ENCODE measurements around the gene RRP12.
A peak's percentile ranks its signal among the peaks of the same experiment; 100 is the strongest.

Gene RRP12

DNA sequence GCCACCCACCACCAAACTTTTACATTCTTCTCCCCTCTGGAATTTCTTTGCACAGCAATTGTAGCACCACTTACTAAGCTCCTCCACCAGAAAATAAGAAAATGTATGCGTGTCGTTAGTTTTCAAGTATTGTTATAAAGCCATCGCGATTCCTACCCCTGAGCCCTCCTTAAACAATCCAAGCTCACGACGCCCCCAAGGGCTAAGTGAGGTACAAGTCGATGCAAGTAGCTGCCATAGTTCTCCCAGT, 67.9 kb downstream of the RRP12 start:
- no peak overlapping the region for H2BK12ac ChIP-seq (ENCODE audit: low read length)
- H3K27me3 ChIP-seq (ENCODE audit: insufficient read depth, low read length): no peaks in the 10 kb centered on the region
- no peak for DNase-seq
- H4K91ac ChIP-seq (ENCODE audit: low read depth, low read length): peak overlapping the region; percentile 34
- peak overlapping the region; percentile 67 for H3K9ac ChIP-seq (ENCODE audit: low read length)
- H2AFZ ChIP-seq (ENCODE audit: insufficient read depth, low read length, poor library complexity): peak overlapping the region; percentile 50
- H3K4me2 ChIP-seq (ENCODE audit: low read length): peak overlapping the region; percentile 82
- H3K9me3 ChIP-seq (ENCODE audit: insufficient read depth, low read depth, low read length): no peaks in the 10 kb centered on the region
- peak overlapping the region; percentile 83 for H4K12ac ChIP-seq (ENCODE audit: low read depth, low read length)
- H2BK5ac ChIP-seq (ENCODE audit: low read depth, low read length, poor library complexity): no peak overlapping the region
- peaks cover 3 to 16% of the 10 kb centered on the region in 2 experiments for H3K4me1 ChIP-seq (ENCODE audit: control insufficient read depth in 1 of 2, insufficient read depth in 2 of 2, low read length in 2 of 2)
- peaks cover 2% of the 10 kb centered on the region for H3K79me2 ChIP-seq (ENCODE audit: control insufficient read depth, insufficient read depth, low read length, poor library complexity)
- peak overlapping the region; percentile 69 for H3K18ac ChIP-seq (ENCODE audit: low read length)
- peaks cover 15% of the 10 kb centered on the region for H3K79me1 ChIP-seq (ENCODE audit: low read length)
- WGBS (ENCODE audit: extremely low coverage, insufficient coverage, insufficient read length): no CpG with 5 or more reads among the region's 7 CpGs
- H3K23ac ChIP-seq (ENCODE audit: low read length): no peak overlapping the region
- peak overlapping the region; percentile 93 for H3K4me3 ChIP-seq (ENCODE audit: low read depth, low read length)
- H3K36me3 ChIP-seq (ENCODE audit: control insufficient read depth in 1 of 2, insufficient read depth in 2 of 2, low read length in 2 of 2): no peaks in the 10 kb centered on the region
- H2BK120ac ChIP-seq (ENCODE audit: insufficient read depth, low read length, poor library complexity): no peak overlapping the region
- H3K4ac ChIP-seq (ENCODE audit: low read depth, low read length): peak overlapping the region; percentile 42
- peak overlapping the region; percentile 91 for H4K8ac ChIP-seq (ENCODE audit: low read depth, low read length)
- peak overlapping the region; percentile 71 for H3K14ac ChIP-seq (ENCODE audit: low read length)
- no peak overlapping the region for H2AK5ac ChIP-seq (ENCODE audit: low read length)
- H3K27ac ChIP-seq (ENCODE audit: low read depth, low read length): no peak overlapping the region

DNA sequence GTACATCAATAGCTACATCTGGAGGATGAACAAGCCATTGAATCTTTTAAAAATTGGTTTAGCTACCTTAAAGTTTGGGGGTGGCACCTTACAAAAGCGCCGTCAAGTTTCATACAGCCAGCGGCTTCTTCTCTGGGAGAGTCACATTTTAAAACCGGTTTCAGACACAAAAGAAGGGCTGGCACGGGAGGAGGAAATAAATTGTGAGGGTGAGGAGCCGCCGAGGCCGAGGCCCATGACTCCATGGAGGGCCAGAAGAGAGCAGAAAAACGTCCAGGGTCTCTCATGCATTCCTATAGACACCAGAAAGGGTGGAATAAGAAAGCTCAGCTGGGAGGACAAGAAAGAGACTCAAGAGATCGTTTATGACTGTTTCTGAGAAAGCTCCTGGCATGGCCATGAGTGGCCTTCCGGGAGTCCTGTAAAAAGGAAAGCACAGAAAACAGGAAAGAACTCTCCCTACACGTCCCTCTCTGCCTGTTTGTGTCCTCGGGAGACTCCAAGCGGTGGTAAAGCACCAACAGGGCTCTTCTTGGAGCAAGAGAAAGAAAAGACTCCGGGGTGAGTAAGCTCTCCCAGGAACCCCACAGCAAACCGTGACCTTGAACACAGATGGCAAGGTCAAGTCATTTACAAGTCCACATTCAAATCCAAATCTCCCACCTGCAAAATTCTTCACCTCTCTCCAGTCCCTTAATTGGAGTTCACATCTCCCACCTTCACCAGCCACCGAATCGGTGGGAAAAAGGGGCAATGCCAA, 68.4 kb downstream of the RRP12 start:
- Histone ChIP-seq H3K27ac (ENCODE audit: low read depth, low read length) (no peak overlapping the region), H3K4me1 (ENCODE audit: control insufficient read depth in 1 of 2, insufficient read depth in 2 of 2, low read length in 2 of 2) (peaks cover 3 to 16% of the 10 kb centered on the region in 2 experiments)

DNA sequence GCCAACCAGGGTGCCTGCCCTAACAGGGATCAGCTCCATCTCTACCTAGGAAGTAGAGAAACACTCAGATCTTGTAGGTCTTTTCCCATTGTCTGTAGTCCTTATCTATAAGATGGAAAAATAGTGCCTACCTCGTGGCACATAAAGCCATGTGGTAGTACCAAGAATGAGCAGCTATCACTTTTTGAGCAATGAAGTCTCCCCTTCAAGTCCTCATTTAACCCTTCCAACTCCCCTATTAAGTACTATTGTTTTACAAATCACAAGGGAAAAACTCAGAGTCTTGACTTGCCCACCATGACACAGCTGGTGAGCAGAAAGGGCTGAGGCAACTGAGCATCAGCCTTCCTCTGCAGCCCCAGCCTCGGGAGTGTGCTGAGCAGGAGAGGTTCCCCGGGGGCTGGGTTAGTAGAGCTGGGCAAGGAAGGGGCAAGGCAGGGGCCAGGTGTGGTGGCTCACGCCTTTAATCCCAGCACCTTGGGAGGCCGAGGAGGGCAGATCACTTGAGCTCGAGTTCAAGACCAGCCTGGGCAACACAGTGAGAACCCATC, 69.9 kb downstream of the RRP12 start:
- no peak overlapping the region for H2BK5ac ChIP-seq (ENCODE audit: low read depth, low read length, poor library complexity)
- H4K8ac ChIP-seq (ENCODE audit: low read depth, low read length): no peak overlapping the region
- H3K23ac ChIP-seq (ENCODE audit: low read length): no peak overlapping the region
- H3K9me3 ChIP-seq (ENCODE audit: insufficient read depth, low read depth, low read length): no peaks in the 10 kb centered on the region
- no peak overlapping the region for H3K14ac ChIP-seq (ENCODE audit: low read length)
- H2BK120ac ChIP-seq (ENCODE audit: insufficient read depth, low read length, poor library complexity): no peak overlapping the region
- H3K18ac ChIP-seq (ENCODE audit: low read length): no peak overlapping the region
- H3K79me2 ChIP-seq (ENCODE audit: control insufficient read depth, insufficient read depth, low read length, poor library complexity): peaks cover 2% of the 10 kb centered on the region
- H4K91ac ChIP-seq (ENCODE audit: low read depth, low read length): no peak overlapping the region
- H3K4me1 ChIP-seq (ENCODE audit: control insufficient read depth in 1 of 2, insufficient read depth in 2 of 2, low read length in 2 of 2): peaks cover 3 to 10% of the 10 kb centered on the region in 2 experiments
- no peak overlapping the region for H3K4ac ChIP-seq (ENCODE audit: low read depth, low read length)
- no peak overlapping the region for H3K4me2 ChIP-seq (ENCODE audit: low read length)
- no peak overlapping the region for H2AK5ac ChIP-seq (ENCODE audit: low read length)
- DNase-seq: no peak
- no peak overlapping the region for H3K9ac ChIP-seq (ENCODE audit: low read length)
- no peak overlapping the region for H3K4me3 ChIP-seq (ENCODE audit: low read depth, low read length)
- H3K79me1 ChIP-seq (ENCODE audit: low read length): peaks cover 15% of the 10 kb centered on the region
- H3K36me3 ChIP-seq (ENCODE audit: control insufficient read depth in 1 of 2, insufficient read depth in 2 of 2, low read length in 2 of 2): no peaks in the 10 kb centered on the region
- H2AFZ ChIP-seq (ENCODE audit: insufficient read depth, low read length, poor library complexity): no peak overlapping the region
- WGBS (ENCODE audit: extremely low coverage, insufficient coverage, insufficient read length): no CpG with 5 or more reads among the region's 6 CpGs
- H3K27ac ChIP-seq (ENCODE audit: low read depth, low read length): no peak overlapping the region
- H4K12ac ChIP-seq (ENCODE audit: low read depth, low read length): no peak overlapping the region
- no peak overlapping the region for H2BK12ac ChIP-seq (ENCODE audit: low read length)
- H3K27me3 ChIP-seq (ENCODE audit: insufficient read depth, low read length): no peaks in the 10 kb centered on the region

More for the DNA sequence above, 68.4 kb downstream of the RRP12 start:
- H4K12ac ChIP-seq (ENCODE audit: low read depth, low read length): no peak overlapping the region
- H3K23ac ChIP-seq (ENCODE audit: low read length): no peak overlapping the region
- no peak overlapping the region for H3K4ac ChIP-seq (ENCODE audit: low read depth, low read length)
- H3K79me2 ChIP-seq (ENCODE audit: control insufficient read depth, insufficient read depth, low read length, poor library complexity): peaks cover 2% of the 10 kb centered on the region
- H4K91ac ChIP-seq (ENCODE audit: low read depth, low read length): no peak overlapping the region
- H2BK12ac ChIP-seq (ENCODE audit: low read length): no peak overlapping the region
- H2AFZ ChIP-seq (ENCODE audit: insufficient read depth, low read length, poor library complexity): no peak overlapping the region
- H3K4me2 ChIP-seq (ENCODE audit: low read length): peak overlapping the region; percentile 82
- WGBS (ENCODE audit: extremely low coverage, insufficient coverage, insufficient read length): no CpG with 5 or more reads among the region's 18 CpGs
- peak in 1 of 2 donors; percentile 51 for DNase-seq
- H4K8ac ChIP-seq (ENCODE audit: low read depth, low read length): peak overlapping the region; percentile 64
- peak overlapping the region; percentile 17 for H3K14ac ChIP-seq (ENCODE audit: low read length)
- H3K9me3 ChIP-seq (ENCODE audit: insufficient read depth, low read depth, low read length): no peaks in the 10 kb centered on the region
- peaks cover 15% of the 10 kb centered on the region for H3K79me1 ChIP-seq (ENCODE audit: low read length)
- H2BK5ac ChIP-seq (ENCODE audit: low read depth, low read length, poor library complexity): no peak overlapping the region
- H3K4me3 ChIP-seq (ENCODE audit: low read depth, low read length): no peak overlapping the region
- H3K9ac ChIP-seq (ENCODE audit: low read length): no peak overlapping the region
- H2BK120ac ChIP-seq (ENCODE audit: insufficient read depth, low read length, poor library complexity): no peak overlapping the region
- H3K27me3 ChIP-seq (ENCODE audit: insufficient read depth, low read length): no peaks in the 10 kb centered on the region
- H3K36me3 ChIP-seq (ENCODE audit: control insufficient read depth in 1 of 2, insufficient read depth in 2 of 2, low read length in 2 of 2): no peaks in the 10 kb centered on the region
- H2AK5ac ChIP-seq (ENCODE audit: low read length): no peak overlapping the region
- H3K18ac ChIP-seq (ENCODE audit: low read length): no peak overlapping the region

DNA sequence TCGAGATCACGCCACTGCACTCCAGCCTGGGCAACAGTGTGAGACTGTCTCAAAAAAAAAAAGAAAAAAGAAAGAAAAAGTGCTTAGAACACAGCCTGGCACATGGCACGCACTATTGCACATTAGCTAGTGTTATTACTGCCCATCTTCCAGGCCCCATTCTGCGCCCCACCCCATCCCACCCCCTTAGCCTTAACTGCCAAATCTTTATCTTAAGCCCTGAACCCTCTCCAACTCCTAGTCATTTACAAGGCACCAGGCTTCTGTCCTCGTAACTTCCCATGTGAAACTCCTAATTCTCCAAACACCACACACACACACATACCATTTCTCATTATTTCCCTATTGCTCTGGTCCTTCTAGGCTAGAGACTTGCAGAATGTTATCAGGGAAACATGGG, 71.4 kb downstream of the RRP12 start:
- Histone ChIP-seq H3K14ac (ENCODE audit: low read length) (no peak overlapping the region), H3K79me2 (ENCODE audit: control insufficient read depth, insufficient read depth, low read length, poor library complexity) (peaks cover 2% of the 10 kb centered on the region), H2BK5ac (ENCODE audit: low read depth, low read length, poor library complexity) (no peak overlapping the region), H3K79me1 (ENCODE audit: low read length) (peaks cover 10% of the 10 kb centered on the region), H2BK120ac (ENCODE audit: insufficient read depth, low read length, poor library complexity) (no peak overlapping the region), H3K27ac (ENCODE audit: low read depth, low read length) (no peak overlapping the region), H3K18ac (ENCODE audit: low read length) (no peak overlapping the region), H3K9ac (ENCODE audit: low read length) (no peak overlapping the region), H3K4me1 (ENCODE audit: control insufficient read depth in 1 of 2, insufficient read depth in 2 of 2, low read length in 2 of 2) (peaks cover 3 to 10% of the 10 kb centered on the region in 2 experiments), H4K8ac (ENCODE audit: low read depth, low read length) (no peak overlapping the region), H4K91ac (ENCODE audit: low read depth, low read length) (no peak overlapping the region), H3K9me3 (ENCODE audit: insufficient read depth, low read depth, low read length) (no peaks in the 10 kb centered on the region), H3K27me3 (ENCODE audit: insufficient read depth, low read length) (no peaks in the 10 kb centered on the region), H4K12ac (ENCODE audit: low read depth, low read length) (no peak overlapping the region), H2AK5ac (ENCODE audit: low read length) (no peak overlapping the region), H3K23ac (ENCODE audit: low read length) (no peak overlapping the region), H2AFZ (ENCODE audit: insufficient read depth, low read length, poor library complexity) (no peak overlapping the region), H3K4me2 (ENCODE audit: low read length) (no peak overlapping the region), H3K36me3 (ENCODE audit: control insufficient read depth in 1 of 2, insufficient read depth in 2 of 2, low read length in 2 of 2) (no peaks in the 10 kb centered on the region), H3K4ac (ENCODE audit: low read depth, low read length) (no peak overlapping the region), H3K4me3 (ENCODE audit: low read depth, low read length) (no peak overlapping the region), H2BK12ac (ENCODE audit: low read length) (no peak overlapping the region)
- 100% methylated on average over 1 of the region's 5 CpGs for WGBS (ENCODE audit: extremely low coverage, insufficient coverage, insufficient read length)
- no peak for DNase-seq
